Measurements from ENCODE around the gene ANAPC2. TPM values are rescaled to one million over a fixed set of nuclear protein-coding genes. Genes with fewer than 3 reads are reported as not detected.

The ANAPC2 gene
- total RNA-seq, 1 donor: 22.9 TPM

GRCh38 chr9:137186385-137186784 is 2.0 kb downstream of the ANAPC2 start:
- no peak overlapping the region for H3K4me3 ChIP-seq (ENCODE audit: low read depth, low read length)
- no peak for TF ChIP-seq CTCF (IDR thresholded peaks at IDR 0.05; ENCODE audit: insufficient read depth, low read depth, low read length)
- DNase-seq (ENCODE audit: low read depth): no peak

- no peak for TF ChIP-seq CTCF (IDR thresholded peaks at IDR 0.05; ENCODE audit: insufficient read depth, low read depth, low read length)
- H3K4me3 ChIP-seq (ENCODE audit: low read depth, low read length): no peak overlapping the region
- no peak for DNase-seq (ENCODE audit: low read depth)
Observed at GRCh38 chr9:137185921-137186320, 2.4 kb downstream of the ANAPC2 start.

- no peak overlapping the region for H3K4me3 ChIP-seq (ENCODE audit: low read depth, low read length)
- DNase-seq (ENCODE audit: low read depth): no peak
- TF ChIP-seq CTCF (IDR thresholded peaks at IDR 0.05; ENCODE audit: insufficient read depth, low read depth, low read length): no peak
Observed at GRCh38 chr9:137184881-137185660, 3.3 kb downstream of the ANAPC2 start.

- no peak for DNase-seq (ENCODE audit: low read depth)
- H3K4me3 ChIP-seq (ENCODE audit: low read depth, low read length): no peak overlapping the region
- TF ChIP-seq CTCF (IDR thresholded peaks at IDR 0.05; ENCODE audit: insufficient read depth, low read depth, low read length): no peak
Observed at GRCh38 chr9:137183980-137184595, 4.3 kb downstream of the ANAPC2 start.

GRCh38 chr9:137182836-137183235 is 5.5 kb downstream of the ANAPC2 start:
- H3K4me3 ChIP-seq (ENCODE audit: low read depth, low read length): no peak overlapping the region
- no peak for TF ChIP-seq CTCF (IDR thresholded peaks at IDR 0.05; ENCODE audit: insufficient read depth, low read depth, low read length)
- DNase-seq (ENCODE audit: low read depth): no peak

- H3K4me3 ChIP-seq (ENCODE audit: low read depth, low read length): no peak overlapping the region
- no peak for TF ChIP-seq CTCF (IDR thresholded peaks at IDR 0.05; ENCODE audit: insufficient read depth, low read depth, low read length)
- DNase-seq (ENCODE audit: low read depth): no peak
Observed at GRCh38 chr9:137181680-137182079, 6.7 kb downstream of the ANAPC2 start.

Measured in fibroblast of villous mesenchyme (primary cell).